GM19463 (cell line): ENCODE measurements around the gene H6PD.
"Not testable (repeated sequence)": the region's sequence is repeated elsewhere in the genome, so short reads cannot be mapped to it uniquely, and the experiment has no call there.

Experiments
- ATAC-seq: cut with Tn5 transposase; IDR thresholded peaks from one replicate; pipeline ENCODE4 v1.9.1; 2021; ENCODE audit warnings: mild to moderate bottlenecking, moderate library complexity; ENCODE audit not compliant: unreplicated experiment

The H6PD gene

DNA sequence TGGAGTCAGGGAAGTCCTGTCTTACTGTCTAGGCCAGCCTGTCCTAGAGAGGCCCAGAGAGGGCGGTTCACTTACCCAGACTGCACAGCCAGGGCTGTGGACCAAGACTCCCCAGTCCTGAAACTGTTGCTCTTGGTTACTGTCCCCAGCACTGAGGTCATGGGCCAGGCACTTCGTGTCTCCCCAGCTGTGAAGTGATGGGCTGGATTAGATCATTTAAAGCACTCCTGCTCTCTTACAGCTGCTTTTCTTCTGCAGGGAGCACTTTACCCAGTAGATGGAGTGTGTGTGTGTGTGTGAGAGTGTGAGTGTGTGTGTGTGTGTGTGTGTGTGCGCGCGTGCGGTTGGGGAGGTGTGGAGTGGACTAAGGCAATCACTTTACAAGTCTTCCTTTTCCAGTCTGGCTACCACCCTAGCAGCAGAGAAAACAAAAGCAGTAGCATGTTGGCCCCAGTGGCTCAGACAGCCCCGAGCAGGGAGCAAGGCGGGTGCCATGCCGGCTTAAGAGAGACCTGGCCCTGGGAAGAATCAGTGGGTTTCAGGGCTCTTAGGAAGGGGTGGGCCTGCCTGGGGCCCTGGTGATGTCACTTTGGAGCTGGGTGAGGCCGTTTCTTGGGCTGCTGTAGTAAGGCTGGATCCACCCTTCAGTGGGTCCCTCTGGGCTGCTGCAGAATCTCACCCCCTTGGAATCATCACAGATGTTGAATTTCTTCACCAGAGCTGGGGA is 60.5 kb downstream of the H6PD start:
- no peak for ATAC-seq

GRCh38 chr1:9295884-9296283 is 61.3 kb downstream of the H6PD start:
- no peak for ATAC-seq

GRCh38 chr1:9296850-9297249 is 62.3 kb downstream of the H6PD start:
- ATAC-seq = no peak

DNA sequence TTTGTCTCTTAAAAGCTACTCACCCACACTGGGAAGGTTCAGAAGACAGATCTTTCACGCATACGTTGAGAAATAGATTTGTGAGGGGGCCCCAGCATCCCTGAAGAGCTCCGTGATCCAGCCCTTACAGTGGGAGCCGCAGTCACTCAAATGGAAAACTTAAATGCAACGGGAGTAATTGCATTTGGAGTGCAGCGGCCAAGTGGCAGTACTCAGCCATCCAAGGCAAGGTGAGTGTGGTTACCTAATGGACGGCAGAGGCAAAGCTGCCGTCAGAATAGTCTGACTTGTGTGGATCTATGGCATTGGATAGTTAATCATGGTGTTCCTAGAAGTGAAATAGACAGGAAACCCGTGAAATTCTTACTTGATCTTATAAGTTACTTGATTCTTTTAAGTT is 63.3 kb downstream of the H6PD start:
- ATAC-seq = no peak

- ATAC-seq = no peak
Observed at GRCh38 chr1:9298282-9298681, 63.7 kb downstream of the H6PD start.

DNA sequence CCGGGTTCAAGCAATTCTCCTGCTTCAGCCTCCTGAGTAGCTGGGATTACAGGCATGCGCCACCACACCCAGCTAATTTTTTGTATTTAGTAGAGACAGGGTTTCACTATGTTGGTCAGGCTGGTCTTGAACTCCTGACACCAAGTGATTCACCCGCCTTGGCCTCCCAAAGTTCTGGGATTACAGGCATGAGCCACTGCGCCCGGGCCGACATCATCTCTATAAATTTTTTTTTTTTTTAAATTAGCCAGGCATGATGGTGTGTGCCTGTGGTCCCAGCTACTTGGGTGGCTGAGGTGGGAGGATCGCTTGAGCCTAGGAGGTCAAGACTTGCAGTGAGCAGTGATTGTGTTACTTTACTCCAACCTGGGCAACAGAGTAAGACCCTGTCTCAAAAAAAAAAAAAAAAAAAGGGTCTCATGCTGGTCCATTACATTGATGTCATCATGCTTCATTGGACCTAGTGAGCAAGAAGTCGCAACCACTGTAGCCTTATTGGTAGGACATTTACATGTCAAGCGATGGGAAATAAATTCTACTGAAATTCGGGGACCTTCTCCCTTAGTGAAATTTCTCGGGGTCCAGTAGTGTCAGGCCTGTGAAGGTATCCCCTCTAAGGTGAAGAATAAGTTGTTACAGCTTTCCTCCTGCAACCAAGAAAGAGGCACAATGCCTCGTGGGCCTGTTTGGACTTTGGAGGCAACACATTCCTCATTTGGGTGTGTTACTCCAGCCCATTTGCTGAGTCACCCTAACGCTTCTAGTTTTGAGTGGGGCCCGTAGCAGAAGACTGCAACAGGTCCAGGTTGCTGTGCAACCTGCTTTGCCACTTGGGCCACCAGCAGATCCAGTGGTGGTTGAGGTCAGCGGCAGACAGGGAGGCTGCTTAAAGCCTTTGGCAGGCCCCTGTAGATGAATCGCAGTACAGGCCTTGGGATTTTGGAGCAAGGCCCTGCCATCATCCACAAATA is 65.3 kb downstream of the H6PD start:
- not testable (repeated sequence) for ATAC-seq

- no peak for ATAC-seq
Observed at GRCh38 chr1:9300573-9300972, 66.0 kb downstream of the H6PD start.

GRCh38 chr1:9302745-9303524 is 68.4 kb downstream of the H6PD start:
- ATAC-seq = no peak

GRCh38 chr1:9303916-9304315 is 69.3 kb downstream of the H6PD start:
- ATAC-seq = no peak

- no peak for ATAC-seq
Observed at GRCh38 chr1:9305216-9305615, 70.6 kb downstream of the H6PD start.

DNA sequence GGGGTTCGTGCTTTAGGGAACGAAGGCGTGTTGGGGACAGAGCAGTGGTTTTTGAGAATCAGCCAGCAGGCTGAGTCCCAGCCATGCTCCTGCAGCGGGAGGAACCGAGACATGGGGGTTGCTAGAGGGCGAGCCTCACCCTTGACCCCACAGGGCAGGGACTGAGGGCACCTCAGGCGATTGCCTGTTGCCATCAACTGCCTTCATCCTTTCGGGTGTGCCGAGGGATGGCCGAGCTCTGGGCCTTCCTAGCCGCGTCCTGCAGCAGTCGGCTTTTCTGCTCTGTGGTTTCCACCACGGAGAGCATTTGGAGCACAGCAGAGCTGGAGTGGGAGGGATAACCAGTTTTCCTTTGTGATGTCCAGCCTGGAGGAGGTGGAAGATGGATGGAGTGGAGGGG is 71.4 kb downstream of the H6PD start:
- ATAC-seq = no peak

DNA sequence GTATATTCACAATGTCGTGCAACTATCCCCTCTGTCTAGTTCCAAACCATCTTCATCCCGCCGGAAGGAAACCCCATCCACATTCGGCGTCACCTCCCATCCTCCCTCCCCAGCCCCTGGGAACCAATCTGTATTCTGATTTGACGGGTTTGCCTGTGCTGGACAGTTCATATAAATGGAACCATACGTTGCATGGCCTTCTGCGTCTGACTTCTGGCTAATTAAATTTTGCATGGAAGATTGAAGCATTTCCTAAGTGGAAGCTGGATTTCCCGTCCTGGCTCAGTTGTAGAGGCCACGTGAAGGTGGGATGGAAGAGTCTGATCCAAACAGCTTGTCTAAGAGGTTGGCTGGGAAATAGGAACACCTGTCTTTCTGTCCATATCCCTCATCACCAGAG is 72.7 kb downstream of the H6PD start:
- no peak for ATAC-seq

- no peak for ATAC-seq
Observed at GRCh38 chr1:9308236-9308785, 73.7 kb downstream of the H6PD start.

DNA sequence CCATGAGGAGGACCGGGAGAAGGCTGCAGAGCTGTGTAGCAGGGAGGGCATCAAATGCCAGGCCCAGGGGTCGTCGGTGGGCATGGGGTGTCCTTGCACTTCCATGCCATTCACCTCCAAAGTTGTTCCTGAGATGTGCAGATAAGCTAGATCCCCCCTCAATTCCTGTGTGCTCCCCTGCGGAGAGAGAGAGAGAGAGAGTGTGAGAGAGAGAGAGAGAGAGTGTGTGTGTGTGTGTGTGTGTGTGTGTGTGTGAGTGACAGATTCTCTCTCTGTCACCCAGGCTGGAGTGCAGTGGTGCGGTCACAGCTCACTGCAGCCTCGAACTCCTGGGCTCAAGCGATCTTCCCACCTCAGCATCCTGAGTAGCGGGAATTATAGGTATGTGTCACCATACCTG is 74.5 kb downstream of the H6PD start:
- no peak for ATAC-seq

GRCh38 chr1:9309991-9310390 is 75.4 kb downstream of the H6PD start:
- no peak for ATAC-seq

DNA sequence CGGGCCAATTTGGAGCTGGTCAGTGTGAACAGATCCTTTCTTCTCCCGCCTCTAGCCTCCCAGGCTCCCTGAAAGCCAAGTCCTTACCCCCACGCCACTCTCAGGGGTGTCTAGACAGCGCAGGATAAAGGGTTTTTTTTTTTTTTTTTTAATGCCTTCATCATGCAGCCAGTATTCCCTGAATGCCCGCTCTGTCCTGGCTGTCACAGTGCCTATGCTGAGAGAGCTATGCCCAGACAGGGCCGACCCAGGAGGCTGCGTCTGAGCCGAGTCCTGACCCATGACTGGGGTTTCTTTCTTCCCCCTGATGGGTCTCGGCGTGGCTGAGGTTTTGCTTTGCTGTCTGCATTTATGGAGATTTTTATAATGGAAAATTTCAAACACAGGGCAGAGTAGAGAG is 76.5 kb downstream of the H6PD start:
- ATAC-seq = no peak

GRCh38 chr1:9311479-9311878 is 76.9 kb downstream of the H6PD start:
- ATAC-seq = no peak

- ATAC-seq = no peak
Observed at GRCh38 chr1:9312168-9312720, 77.7 kb downstream of the H6PD start.

DNA sequence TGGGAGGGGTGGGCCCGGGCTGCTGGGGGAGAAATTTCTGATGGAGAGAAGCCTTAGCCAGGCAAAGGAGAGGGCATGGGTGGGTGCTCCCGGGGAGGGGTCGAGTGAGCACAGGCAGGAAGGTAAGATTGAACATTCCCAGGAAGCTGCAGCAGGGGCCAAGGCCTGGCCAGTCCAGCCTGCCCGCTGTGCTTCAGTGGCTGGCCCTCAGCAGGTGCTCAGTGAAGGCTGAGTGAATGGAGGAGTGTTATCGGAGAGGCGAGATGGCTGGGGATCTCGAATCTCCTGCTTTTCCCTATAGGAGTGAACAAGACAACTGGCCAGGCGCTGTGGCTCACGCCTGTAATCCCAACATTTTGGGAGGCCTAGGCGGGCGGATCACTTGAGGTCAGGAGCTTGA is 79.0 kb downstream of the H6PD start:
- no peak for ATAC-seq

DNA sequence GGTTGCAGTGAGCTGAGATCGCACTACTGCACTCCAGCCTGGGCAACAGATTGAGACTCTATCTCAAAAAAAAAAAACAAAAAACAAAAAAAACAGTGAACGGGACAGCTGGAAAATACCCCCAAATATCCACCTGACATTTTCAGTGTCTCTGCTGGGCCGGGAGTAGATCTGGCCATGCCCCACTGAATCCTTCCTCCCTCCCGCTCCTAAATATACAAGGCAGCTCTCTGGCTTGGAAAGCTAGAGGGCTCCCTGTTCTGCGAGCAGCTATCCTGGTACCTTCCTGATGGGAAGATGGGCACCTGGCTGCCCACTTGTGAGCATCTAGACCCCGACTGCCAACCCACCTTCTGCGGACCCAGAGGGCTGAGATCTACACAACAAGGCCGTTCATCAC is 79.5 kb downstream of the H6PD start:
- no peak for ATAC-seq
